Adipocyte (in vitro differentiated cells): ENCODE measurements around the gene GXYLT2.
A peak's percentile ranks its signal among the peaks of the same experiment; 100 is the strongest.

Source experiments
- DNase-seq: peaks from one replicate; pipeline ENCODE4 v3.0.0-alpha.2; 2015; ENCODE audit warnings: low read depth
- H3K27me3 ChIP-seq: replicated peaks from 2 replicates; pipeline ENCODE4 v1.7.0; 2013; ENCODE audit warnings: mild to moderate bottlenecking, low read length, moderate library complexity; ENCODE audit not compliant: control insufficient read depth, insufficient read depth
- H3K36me3 ChIP-seq: 2 replicates; pipeline ENCODE4 v1.7.0; 2013; ENCODE audit warnings: low read length, mild to moderate bottlenecking, moderate library complexity; ENCODE audit not compliant: control insufficient read depth, insufficient read depth, severe bottlenecking
- H3K4me1 ChIP-seq: 2 replicates; pipeline ENCODE4 v1.7.0; 2013; ENCODE audit warnings: mild to moderate bottlenecking, low read length, moderate library complexity; ENCODE audit not compliant: control insufficient read depth, insufficient read depth
- H3K4me3 ChIP-seq: 2 replicates; pipeline ENCODE4 v1.7.0; 2013; ENCODE audit warnings: mild to moderate bottlenecking, low read length, moderate library complexity
- H3K9ac ChIP-seq: 2 replicates; pipeline ENCODE4 v1.7.0; 2013; ENCODE audit warnings: mild to moderate bottlenecking, low read length, moderate library complexity
- H3K9me3 ChIP-seq: 2 replicates; pipeline ENCODE4 v1.7.0; 2013; ENCODE audit warnings: mild to moderate bottlenecking, low read length, moderate library complexity; ENCODE audit not compliant: control insufficient read depth

The GXYLT2 gene

GRCh38 chr3:73024836-73025235 is 137.0 kb downstream of the GXYLT2 start:
- no peak for DNase-seq

GRCh38 chr3:73026111-73026759 is 138.4 kb downstream of the GXYLT2 start:
- peak; percentile 25 for DNase-seq
- H3K4me3 ChIP-seq: no peak overlapping the region

More at GRCh38 chr3:73024836-73025235, 137.0 kb downstream of the GXYLT2 start:
- Histone ChIP-seq H3K4me1 (peaks cover 37% of the 10 kb centered on the region), H3K27me3 (no peaks in the 10 kb centered on the region), H3K9me3 (no peaks in the 10 kb centered on the region), H3K36me3 (no peaks in the 10 kb centered on the region), H3K4me3 (no peak overlapping the region), H3K9ac (no peak overlapping the region)

More at GRCh38 chr3:73026111-73026759, 138.4 kb downstream of the GXYLT2 start:
- Histone ChIP-seq H3K9ac (no peak overlapping the region), H3K4me1 (peaks cover 42% of the 10 kb centered on the region), H3K27me3 (no peaks in the 10 kb centered on the region), H3K36me3 (no peaks in the 10 kb centered on the region), H3K9me3 (no peaks in the 10 kb centered on the region)
